ENCODE measurements around the gene ZNF106.

DNA sequence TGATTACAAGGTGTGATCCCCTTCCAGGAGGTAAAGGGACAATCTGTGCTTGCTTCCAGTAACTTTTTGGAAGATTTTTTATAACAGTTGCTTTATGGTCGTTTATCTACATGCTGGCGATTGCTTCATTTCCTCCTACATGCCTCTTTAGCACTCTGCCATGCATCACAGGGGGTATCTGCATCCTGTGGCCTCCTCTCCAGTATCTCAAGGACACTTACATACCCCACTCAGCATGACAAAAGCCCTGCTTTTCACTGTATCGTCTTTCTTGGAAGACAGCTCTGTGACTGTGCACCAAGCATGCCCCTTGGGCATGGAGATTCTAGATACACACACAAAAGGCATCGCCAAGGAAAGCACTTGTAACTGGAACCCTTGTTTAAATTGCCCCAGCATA, 106.3 kb downstream of the ZNF106 start:
- TF ChIP-seq, protein P1, sequence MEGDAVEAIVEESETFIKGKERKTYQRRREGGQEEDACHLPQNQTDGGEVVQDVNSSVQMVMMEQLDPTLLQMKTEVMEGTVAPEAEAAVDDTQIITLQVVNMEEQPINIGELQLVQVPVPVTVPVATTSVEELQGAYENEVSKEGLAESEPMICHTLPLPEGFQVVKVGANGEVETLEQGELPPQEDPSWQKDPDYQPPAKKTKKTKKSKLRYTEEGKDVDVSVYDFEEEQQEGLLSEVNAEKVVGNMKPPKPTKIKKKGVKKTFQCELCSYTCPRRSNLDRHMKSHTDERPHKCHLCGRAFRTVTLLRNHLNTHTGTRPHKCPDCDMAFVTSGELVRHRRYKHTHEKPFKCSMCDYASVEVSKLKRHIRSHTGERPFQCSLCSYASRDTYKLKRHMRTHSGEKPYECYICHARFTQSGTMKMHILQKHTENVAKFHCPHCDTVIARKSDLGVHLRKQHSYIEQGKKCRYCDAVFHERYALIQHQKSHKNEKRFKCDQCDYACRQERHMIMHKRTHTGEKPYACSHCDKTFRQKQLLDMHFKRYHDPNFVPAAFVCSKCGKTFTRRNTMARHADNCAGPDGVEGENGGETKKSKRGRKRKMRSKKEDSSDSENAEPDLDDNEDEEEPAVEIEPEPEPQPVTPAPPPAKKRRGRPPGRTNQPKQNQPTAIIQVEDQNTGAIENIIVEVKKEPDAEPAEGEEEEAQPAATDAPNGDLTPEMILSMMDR (conservative IDR thresholded peaks at IDR 0.05; ENCODE audit: low read length) = no peak
- TF ChIP-seq EZH2phosphoT487 (IDR thresholded peaks at IDR 0.05; ENCODE audit: borderline replicate concordance) = no peak
